ENCODE results near the gene PODNL1. TPM values are rescaled to one million over a fixed set of nuclear protein-coding genes. Genes with fewer than 3 reads are reported as not detected.

The PODNL1 gene
- total and polyA plus RNA-seq, 2 of the 13 experiments (the other 11 are each of a cell fraction or from before 2014, with no cell fraction given): 0.18 TPM; not detected in 1

DNA sequence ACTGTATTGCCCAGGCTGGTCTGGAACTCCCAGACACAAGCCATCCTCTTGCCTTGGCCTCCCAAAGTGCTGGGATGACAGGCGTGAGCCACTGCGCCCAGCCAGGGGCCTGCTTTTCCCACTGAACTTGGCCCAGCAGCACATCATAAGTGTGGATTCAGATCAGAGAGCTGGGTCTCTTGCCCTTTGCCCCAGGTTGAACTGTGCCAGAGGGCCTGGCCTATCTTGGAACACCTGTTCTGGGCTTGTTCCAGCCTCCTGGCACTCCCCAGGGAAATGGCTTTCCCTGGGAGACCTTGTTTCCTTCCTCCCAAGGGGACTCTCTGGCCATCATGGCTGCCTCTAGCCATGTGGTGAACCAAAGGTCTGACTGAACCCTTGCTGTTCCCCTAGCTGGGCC lies 28.8 kb downstream of the PODNL1 start (continued):
- TF ChIP-seq MAZ (IDR thresholded peaks at IDR 0.05; ENCODE audit: borderline replicate concordance, low read depth, low read length) (no peak), MAZ (CRISPR knock-in tag; IDR thresholded peaks at IDR 0.05; ENCODE audit: low read depth) (no peak), ZNF792 (CRISPR knock-in tag; IDR thresholded peaks at IDR 0.05) (no peak), NFIB (CRISPR knock-in tag; IDR thresholded peaks at IDR 0.05; ENCODE audit: borderline replicate concordance) (no peak), ZNF558 (CRISPR knock-in tag; IDR thresholded peaks at IDR 0.05; ENCODE audit: borderline replicate concordance) (no peak)

DNA sequence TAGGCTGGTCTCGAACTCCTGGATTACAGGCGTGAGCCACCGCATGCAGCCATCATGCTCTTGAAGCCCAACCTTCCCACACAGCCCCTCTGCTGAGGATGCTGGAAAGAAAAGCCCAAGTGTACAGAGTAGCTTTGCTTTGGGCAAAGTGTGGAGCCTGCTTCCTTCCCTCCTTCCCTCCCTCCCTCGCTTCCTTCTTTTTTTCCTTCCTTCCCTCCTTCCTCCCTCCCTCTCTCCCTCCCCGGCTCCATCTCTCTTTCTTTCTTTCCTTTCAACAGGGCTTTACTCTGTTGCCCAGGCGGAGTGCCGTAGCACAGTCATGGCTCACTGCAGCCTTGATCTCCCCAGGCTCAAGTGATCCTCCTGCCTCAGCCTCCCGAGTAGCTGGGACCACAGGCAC lies 29.5 kb downstream of the PODNL1 start:
- DNase-seq (ENCODE audit: low spot score): no peak
- Histone ChIP-seq H3K4me3 (replicated peaks in 1 of 3; ENCODE audit: insufficient read depth in 1 of 3, low read depth in 2 of 3, low read length in 3 of 3) (no peak overlapping the region), H2AFZ (ENCODE audit: low read length) (no peak overlapping the region), H3K79me2 (ENCODE audit: insufficient read depth, low read length) (no peaks in the 10 kb centered on the region), H3K27ac (ENCODE audit: extremely low read length, insufficient read depth, low read length) (no peak overlapping the region), H3K9me3 (ENCODE audit: low read length) (no peaks in the 10 kb centered on the region), H4K20me1 (ENCODE audit: insufficient read depth, low read length) (no peaks in the 10 kb centered on the region), H3K36me3 (replicated peaks in 1 of 2; ENCODE audit: control insufficient read depth in 1 of 2, insufficient read depth in 2 of 2, low read length in 2 of 2) (peaks cover 6 to 19% of the 10 kb centered on the region in 2 experiments; a peak in 4 of 5 replicates), H3K4me2 (ENCODE audit: low read depth, low read length) (no peak overlapping the region), H3K27me3 (ENCODE audit: control insufficient read depth in 1 of 2, insufficient read depth in 2 of 2, low read length in 2 of 2) (no peaks in the 10 kb centered on the region), H3K9ac (ENCODE audit: insufficient read depth, low read depth, low read length) (no peak overlapping the region), H3K4me1 (ENCODE audit: insufficient read depth, low read length) (peaks cover 18% of the 10 kb centered on the region)
- no TSS peak for BruUV-seq (replicated peaks)
- FAIRE-seq: no peak
- no peak for ATAC-seq
- ChIA-PET CTCF (ENCODE audit: low intra/inter-chr PET ratio, low total read pairs) (no interaction called here), POLR2A (no interaction called here)
- intact Hi-C loops (cut with micrococcal nuclease; ENCODE audit: unreplicated experiment) (no loop called here), in situ Hi-C loops (cut with HindIII; ENCODE audit: extremely low pct_ligation_motif_present, low pct_unique_long_range_greater_than_20kb) (no loop called here)
- TF ChIP-seq POLR2AphosphoS5 (IDR thresholded peaks at IDR 0.05; ENCODE audit: low read depth, low read length): no peak
- TF ChIP-seq NCOA5 (CRISPR knock-in tag; IDR thresholded peaks at IDR 0.05): no peak
- no peak for TF ChIP-seq AKAP8 (CRISPR knock-in tag; IDR thresholded peaks at IDR 0.05)
- 97% methylated on average over 8 of the region's 8 CpGs for WGBS (ENCODE audit: low lambda C conversion rate)

- FAIRE-seq (no peak), DNase-seq (ENCODE audit: low spot score) (no peak), ATAC-seq (no peak)
- 86% methylated on average over 5 of the region's 5 CpGs for WGBS (ENCODE audit: low lambda C conversion rate)
- H3K79me2 ChIP-seq (ENCODE audit: insufficient read depth, low read length): no peaks in the 10 kb centered on the region
- peaks cover 24% of the 10 kb centered on the region for H3K4me1 ChIP-seq (ENCODE audit: insufficient read depth, low read length)
- no peaks in the 10 kb centered on the region for H3K27me3 ChIP-seq (ENCODE audit: control insufficient read depth in 1 of 2, insufficient read depth in 2 of 2, low read length in 2 of 2)
- peak overlapping the region; percentile 81 to 92 (median 90) for H3K4me3 ChIP-seq (replicated peaks in 1 of 3; ENCODE audit: insufficient read depth in 1 of 3, low read depth in 2 of 3, low read length in 3 of 3)
- no peak overlapping the region for H2AFZ ChIP-seq (ENCODE audit: low read length)
- intact Hi-C loops (cut with micrococcal nuclease; ENCODE audit: unreplicated experiment): loop anchor here (2.0 kb wide), 1 partner anchor 116 kb away; no protein-coding TSS in a partner anchor
- H3K9me3 ChIP-seq (ENCODE audit: low read length): no peaks in the 10 kb centered on the region
- CTCF ChIA-PET (ENCODE audit: low intra/inter-chr PET ratio, low total read pairs): no interaction called here
- no peaks in the 10 kb centered on the region for H4K20me1 ChIP-seq (ENCODE audit: insufficient read depth, low read length)
- BruUV-seq (replicated peaks): TSS peak; percentile 75
- H3K4me2 ChIP-seq (ENCODE audit: low read depth, low read length): peak overlapping the region; percentile 84
- POLR2A ChIA-PET: interaction anchor here (0.7 to 1.1 kb wide), 3 partner anchors 14 to 60 kb away, joined by 3 to 6 read pairs (median 3); partner anchors contain the start of gene DCAF15
- in situ Hi-C loops (cut with HindIII; ENCODE audit: extremely low pct_ligation_motif_present, low pct_unique_long_range_greater_than_20kb): no loop called here
- H3K9ac ChIP-seq (ENCODE audit: insufficient read depth, low read depth, low read length): peak overlapping the region; percentile 85
- H3K36me3 ChIP-seq (replicated peaks in 1 of 2; ENCODE audit: control insufficient read depth in 1 of 2, insufficient read depth in 2 of 2, low read length in 2 of 2): peaks cover 0 to 7% of the 10 kb centered on the region in 2 experiments; a peak in 2 of 5 replicates
- H3K27ac ChIP-seq (ENCODE audit: extremely low read length, insufficient read depth, low read length): peak overlapping the region; percentile 73
- TF ChIP-seq, protein P1, sequence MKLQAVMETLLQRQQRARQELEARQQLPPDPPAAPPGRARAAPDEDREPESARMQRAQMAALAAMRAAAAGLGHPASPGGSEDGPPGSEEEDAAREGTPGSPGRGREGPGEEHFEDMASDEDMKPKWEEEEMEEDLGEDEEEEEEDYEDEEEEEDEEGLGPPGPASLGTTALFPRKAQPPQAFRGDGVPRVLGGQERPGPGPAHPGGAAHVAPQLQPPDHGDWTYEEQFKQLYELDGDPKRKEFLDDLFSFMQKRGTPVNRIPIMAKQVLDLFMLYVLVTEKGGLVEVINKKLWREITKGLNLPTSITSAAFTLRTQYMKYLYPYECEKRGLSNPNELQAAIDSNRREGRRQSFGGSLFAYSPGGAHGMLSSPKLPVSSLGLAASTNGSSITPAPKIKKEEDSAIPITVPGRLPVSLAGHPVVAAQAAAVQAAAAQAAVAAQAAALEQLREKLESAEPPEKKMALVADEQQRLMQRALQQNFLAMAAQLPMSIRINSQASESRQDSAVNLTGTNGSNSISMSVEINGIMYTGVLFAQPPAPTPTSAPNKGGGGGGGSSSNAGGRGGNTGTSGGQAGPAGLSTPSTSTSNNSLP (IDR thresholded peaks at IDR 0.05; ENCODE audit: low read depth, low read length): no peak
- 0 out of 2 replicates have a peak, but pooled peaks have one; percentile 36 for TF ChIP-seq ZNF724P (CRISPR knock-in tag; IDR thresholded peaks at IDR 0.05; ENCODE audit: borderline replicate concordance)
Measured at GRCh38 chr19:13906910-13907309, 31.3 kb downstream of the PODNL1 start.
